ENCODE measurements around the gene MME. TPM values are rescaled to one million over a fixed set of nuclear protein-coding genes. Genes with fewer than 3 reads are reported as not detected.
A peak's percentile ranks its signal among the peaks of the same experiment; 100 is the strongest.

The MME gene
- total and polyA plus RNA-seq, 2 of the 4 experiments (the other 2 are of a cell fraction): 11.7 to 22.8 TPM

DNA sequence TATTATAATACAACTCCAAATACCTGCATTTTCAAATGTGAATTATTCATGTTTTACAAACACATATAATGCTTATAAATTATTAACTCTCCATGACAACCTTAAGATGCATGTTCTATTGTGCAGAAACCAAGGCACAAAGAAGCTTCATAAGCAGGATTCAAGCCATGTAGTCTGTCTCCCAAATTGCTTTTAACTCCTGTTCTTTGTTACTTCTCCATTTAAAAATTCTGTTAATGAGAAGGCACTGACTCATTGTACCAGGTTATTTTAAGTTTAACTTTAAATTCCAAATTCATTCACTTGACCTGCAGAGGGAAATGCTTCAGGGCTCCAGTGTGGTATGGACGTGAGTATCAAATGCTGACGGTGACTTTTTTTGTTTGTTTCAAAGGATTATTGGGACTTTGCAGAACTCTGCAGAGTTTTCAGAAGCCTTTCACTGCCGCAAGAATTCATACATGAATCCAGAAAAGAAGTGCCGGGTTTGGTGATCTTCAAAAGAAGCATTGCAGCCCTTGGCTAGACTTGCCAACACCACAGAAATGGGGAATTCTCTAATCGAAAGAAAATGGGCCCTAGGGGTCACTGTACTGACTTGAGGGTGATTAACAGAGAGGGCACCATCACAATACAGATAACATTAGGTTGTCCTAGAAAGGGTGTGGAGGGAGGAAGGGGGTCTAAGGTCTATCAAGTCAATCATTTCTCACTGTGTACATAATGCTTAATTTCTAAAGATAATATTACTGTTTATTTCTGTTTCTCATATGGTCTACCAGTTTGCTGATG, 100.0 kb downstream of the MME start:
- dilution Hi-C loops (cut with HindIII; ENCODE audit: low sequenced_read_pairs, unreplicated experiment): no loop called here
- no peak overlapping the region for H3K4me3 ChIP-seq (ENCODE audit: insufficient read depth, low read depth, low read length)
- no peak overlapping the region for H3K9ac ChIP-seq (ENCODE audit: low read depth, low read length)
- H3K18ac ChIP-seq (ENCODE audit: low read depth, low read length): no peak overlapping the region
- no peaks in the 10 kb centered on the region for H3K27me3 ChIP-seq (ENCODE audit: control insufficient read depth, insufficient read depth, low read length)
- H2AK9ac ChIP-seq (replicated peaks; ENCODE audit: low read depth, low read length, poor library complexity): no peak overlapping the region
- ChIA-PET POLR2A (ENCODE audit: unreplicated experiment) (no interaction called here), CTCF (no interaction called here)
- H3K14ac ChIP-seq (replicated peaks; ENCODE audit: low read depth, low read length): no peak overlapping the region
- ATAC-seq (ENCODE audit: low read depth): no peak
- TF ChIP-seq, protein P1, sequence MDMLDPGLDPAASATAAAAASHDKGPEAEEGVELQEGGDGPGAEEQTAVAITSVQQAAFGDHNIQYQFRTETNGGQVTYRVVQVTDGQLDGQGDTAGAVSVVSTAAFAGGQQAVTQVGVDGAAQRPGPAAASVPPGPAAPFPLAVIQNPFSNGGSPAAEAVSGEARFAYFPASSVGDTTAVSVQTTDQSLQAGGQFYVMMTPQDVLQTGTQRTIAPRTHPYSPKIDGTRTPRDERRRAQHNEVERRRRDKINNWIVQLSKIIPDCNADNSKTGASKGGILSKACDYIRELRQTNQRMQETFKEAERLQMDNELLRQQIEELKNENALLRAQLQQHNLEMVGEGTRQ (IDR thresholded peaks at IDR 0.05; ENCODE audit: low read depth, low read length): no peak
- TF ChIP-seq MAFK (IDR thresholded peaks at IDR 0.05; ENCODE audit: low read depth, low read length): 0 out of 2 replicates have a peak, but pooled peaks have one; percentile 15
- H3K23ac ChIP-seq (ENCODE audit: low read depth, low read length): no peak overlapping the region
- no peak overlapping the region for H2BK15ac ChIP-seq (ENCODE audit: low read depth, low read length)
- no peak for DNase-seq
- H4K5ac ChIP-seq (ENCODE audit: low read depth, low read length): no peak overlapping the region
- H3K9me3 ChIP-seq (ENCODE audit: control insufficient read depth, insufficient read depth, low read length): no peaks in the 10 kb centered on the region
- no peaks in the 10 kb centered on the region for H4K20me1 ChIP-seq (ENCODE audit: insufficient read depth, low read length)
- no peak overlapping the region for H3K27ac ChIP-seq (ENCODE audit: insufficient read depth, low read length)
- H3K4me2 ChIP-seq (ENCODE audit: low read depth, low read length): no peak overlapping the region
- BruUV-seq (replicated peaks): no TSS peak
- no peaks in the 10 kb centered on the region for H3K4me1 ChIP-seq (ENCODE audit: control insufficient read depth, insufficient read depth, low read length)
- no peak overlapping the region for H4K91ac ChIP-seq (ENCODE audit: insufficient read depth, low read depth, low read length)
- in situ Hi-C loops (cut with MboI; ENCODE audit: low sequenced_read_pairs): no loop called here
- H3K36me3 ChIP-seq (ENCODE audit: control insufficient read depth, insufficient read depth, low read length): 0 out of 2 replicates have a peak, but pooled peaks cover 1% of the 10 kb centered on the region
- no peak overlapping the region for H2AK5ac ChIP-seq (ENCODE audit: low read depth, low read length)
- no peak overlapping the region for H2BK20ac ChIP-seq (ENCODE audit: low read depth, low read length)
- H3K56ac ChIP-seq (ENCODE audit: extremely low read depth, insufficient read depth, low read length): no peak overlapping the region
- H3K4ac ChIP-seq (ENCODE audit: low read depth, low read length): no peak overlapping the region
- intact Hi-C loops (cut with micrococcal nuclease): no loop called here
- H4K8ac ChIP-seq (ENCODE audit: low read depth in 2 of 2, low read length in 2 of 2): no peak overlapping the region
- no peaks in the 10 kb centered on the region for H3K79me1 ChIP-seq (ENCODE audit: low read depth in 1 of 2, low read length in 2 of 2)
- H2AFZ ChIP-seq (replicated peaks; ENCODE audit: low read length, poor library complexity): no peak overlapping the region
- H2BK5ac ChIP-seq (ENCODE audit: low read depth, low read length, poor library complexity, severe bottlenecking): no peak overlapping the region
- peaks cover 3% of the 10 kb centered on the region; the same call in 1 of the 2 replicates for H3K9me1 ChIP-seq (ENCODE audit: insufficient read depth, low read length)
- H2BK120ac ChIP-seq (ENCODE audit: low read depth, low read length): no peak overlapping the region
- 93% methylated on average over 2 of the region's 5 CpGs; no CpG with 5 or more reads in 1 of the 2 experiments for WGBS, 2 experiments (ENCODE audit: extremely low coverage in 2 of 2, insufficient read length in 1 of 2)
